ENCODE results near the gene CCDC183.

CCDC183 gene

DNA sequence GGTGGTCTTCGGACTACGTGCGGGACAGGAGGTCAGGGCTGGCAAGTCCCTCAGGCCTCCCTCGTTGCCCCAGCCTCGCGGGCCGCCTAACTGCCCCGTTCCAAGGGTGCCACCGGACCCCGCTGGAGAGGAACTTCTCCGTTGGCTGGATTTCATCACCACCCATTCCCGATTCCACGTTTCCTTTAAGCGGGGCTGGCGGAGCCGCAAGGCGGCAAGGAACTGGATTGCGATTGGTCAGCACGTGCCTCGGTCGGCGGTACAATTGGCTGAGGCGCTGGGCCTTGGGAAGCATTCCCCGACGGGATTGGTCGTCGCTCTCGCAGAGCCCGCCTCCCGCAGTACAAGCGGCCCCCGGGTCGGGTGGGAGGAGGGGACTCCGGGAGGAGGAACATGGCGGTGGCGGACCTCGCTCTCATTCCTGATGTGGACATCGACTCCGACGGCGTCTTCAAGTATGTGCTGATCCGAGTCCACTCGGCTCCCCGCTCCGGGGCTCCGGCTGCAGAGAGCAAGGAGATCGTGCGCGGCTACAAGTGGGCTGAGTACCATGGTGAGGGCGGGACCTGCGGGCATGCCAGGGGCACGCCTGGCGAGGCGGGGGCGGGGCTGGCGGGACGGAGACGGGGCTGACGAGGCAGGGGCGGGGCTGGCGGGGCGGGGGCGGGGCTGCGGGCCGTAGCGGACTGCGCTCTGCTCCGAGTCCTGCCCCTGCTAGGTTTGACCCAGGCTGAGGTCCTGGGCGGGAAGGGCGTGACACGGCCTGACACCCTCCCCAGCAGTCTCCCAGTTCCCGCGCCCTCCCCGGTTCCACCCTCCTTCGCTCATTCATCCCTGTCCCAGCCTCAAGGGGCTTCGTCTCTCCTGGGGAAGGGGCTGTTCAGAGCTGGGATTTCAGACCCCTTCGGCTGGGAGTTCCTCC lies 53.2 kb downstream of the CCDC183 start, which contains the start of gene PHPT1:
Gene PHPT1 (plus strand): TSS at position 372 of the 922 bp plus-strand sequence. CDS start 22 bp downstream, at position 394.
- H3K36me3 ChIP-seq (ENCODE audit: control insufficient read depth in 1 of 2, insufficient read depth in 2 of 2, low read depth in 1 of 2, low read length in 2 of 2): peaks cover 0 to 68% of the 10 kb centered on the region in 2 experiments
- H3K4me1 ChIP-seq (ENCODE audit: control insufficient read depth, insufficient read depth, low read depth, low read length): peaks cover 45% of the 10 kb centered on the region
- peak; percentile 99 for DNase-seq
- peak within 1 kb of the TSS in 1 of 2 experiments; percentile 92 for H2BK12ac ChIP-seq (ENCODE audit: low read length in 2 of 2)
- peaks cover 26% of the 10 kb centered on the region for H3K79me1 ChIP-seq (replicated peaks; ENCODE audit: low read length, poor library complexity, severe bottlenecking)
- peak within 1 kb of the TSS; percentile 97 for H2BK5ac ChIP-seq (ENCODE audit: low read depth, low read length, poor library complexity, severe bottlenecking)
- H3K27me3 ChIP-seq (ENCODE audit: control insufficient read depth in 1 of 2, insufficient read depth in 1 of 2, low read length in 2 of 2): peaks cover 0 to 18% of the 10 kb centered on the region in 2 experiments
- H4K8ac ChIP-seq (ENCODE audit: low read length): peak within 1 kb of the TSS; percentile 99
- no peaks in the 10 kb centered on the region for H3K9me3 ChIP-seq (ENCODE audit: control insufficient read depth, low read length)
- H3K9ac ChIP-seq (ENCODE audit: low read length): peak within 1 kb of the TSS; percentile 91
- H3K4me3 ChIP-seq (ENCODE audit: insufficient read depth in 1 of 2, low read depth in 1 of 2, low read length in 2 of 2): peak within 1 kb of the TSS; percentile 88 to 96
- H2AFZ ChIP-seq (ENCODE audit: low read depth, low read length): peak within 1 kb of the TSS; percentile 62
- H4K91ac ChIP-seq (ENCODE audit: low read length): peak within 1 kb of the TSS; percentile 96
- H3K4ac ChIP-seq (ENCODE audit: low read depth in 1 of 2, low read length in 2 of 2): peak within 1 kb of the TSS; percentile 87 to 91
- H2BK120ac ChIP-seq (ENCODE audit: low read depth, low read length): peak within 1 kb of the TSS; percentile 97
- H3K18ac ChIP-seq (ENCODE audit: low read depth in 1 of 2, low read length in 2 of 2): peak within 1 kb of the TSS; percentile 97 to 98
- peak within 1 kb of the TSS; percentile 6 to 98 for H3K14ac ChIP-seq (ENCODE audit: low read length in 2 of 2)
- H2AK5ac ChIP-seq (ENCODE audit: low read length, severe bottlenecking): peak within 1 kb of the TSS; percentile 29
- peak within 1 kb of the TSS; percentile 94 for H3K4me2 ChIP-seq (ENCODE audit: low read length, poor library complexity, severe bottlenecking)
- peak within 1 kb of the TSS; percentile 90 for H2BK15ac ChIP-seq (ENCODE audit: low read depth, poor library complexity, severe bottlenecking)
- WGBS: under 1% methylated on average over 62 of the region's 77 CpGs
- H3K23ac ChIP-seq (ENCODE audit: low read length in 2 of 2): peak within 1 kb of the TSS; percentile 4 to 92
- peak within 1 kb of the TSS; percentile 100 for H3K27ac ChIP-seq (ENCODE audit: low read length, poor library complexity, severe bottlenecking)

DNA sequence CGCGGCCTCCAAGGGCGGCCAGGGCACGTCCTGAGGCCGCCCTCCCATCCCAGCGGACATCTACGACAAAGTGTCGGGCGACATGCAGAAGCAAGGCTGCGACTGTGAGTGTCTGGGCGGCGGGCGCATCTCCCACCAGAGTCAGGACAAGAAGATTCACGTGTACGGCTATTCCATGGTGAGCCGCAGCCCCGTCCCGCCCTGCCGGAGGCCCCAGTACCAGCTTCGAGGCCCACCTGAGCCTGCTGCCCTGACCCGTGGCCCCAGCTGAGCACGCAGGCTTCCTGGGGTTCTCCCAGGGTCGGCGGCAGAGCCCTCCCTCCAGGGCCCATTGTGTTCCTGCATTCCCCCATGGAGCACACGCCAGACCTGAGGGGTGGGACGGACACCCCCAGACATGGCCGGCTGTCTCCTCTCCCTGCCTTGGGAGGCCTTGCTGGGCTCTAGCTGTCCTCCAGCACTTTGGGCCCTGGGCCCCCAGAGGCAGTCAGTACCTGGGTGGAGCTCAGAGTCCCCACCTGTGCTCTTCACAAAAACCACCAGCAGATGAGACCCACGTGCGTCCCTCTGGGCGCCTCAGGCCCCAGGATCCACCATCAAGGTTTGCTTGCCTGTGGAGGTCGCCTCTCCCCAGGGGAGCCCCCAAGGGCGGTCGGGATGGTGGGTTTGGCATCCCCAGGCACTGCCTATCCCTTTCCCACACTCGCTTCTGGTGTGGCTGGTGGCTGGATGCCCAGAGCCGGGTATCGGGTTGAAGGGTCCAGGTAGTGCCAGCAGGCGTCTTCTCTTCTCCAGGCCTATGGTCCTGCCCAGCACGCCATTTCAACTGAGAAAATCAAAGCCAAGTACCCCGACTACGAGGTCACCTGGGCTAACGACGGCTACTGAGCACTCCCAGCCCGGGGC lies 54.1 kb downstream of the CCDC183 start:
- H4K8ac ChIP-seq (ENCODE audit: low read length): peak overlapping the region; percentile 42
- H2BK12ac ChIP-seq (ENCODE audit: low read length in 2 of 2): peak overlapping the region in 1 of 2 experiments; percentile 55
- peak overlapping the region; percentile 26 for H3K27ac ChIP-seq (ENCODE audit: low read length, poor library complexity, severe bottlenecking)
- H2AK5ac ChIP-seq (ENCODE audit: low read length, severe bottlenecking): peak overlapping the region; percentile 29
- peak overlapping the region; percentile 12 to 86 for H3K4ac ChIP-seq (ENCODE audit: low read depth in 1 of 2, low read length in 2 of 2)
- H3K79me1 ChIP-seq (replicated peaks; ENCODE audit: low read length, poor library complexity, severe bottlenecking): peaks cover 26% of the 10 kb centered on the region
- 69% methylated on average over 43 of the region's 43 CpGs for whole genome bisulfite sequencing
- no peak overlapping the region for H2BK15ac ChIP-seq (ENCODE audit: low read depth, poor library complexity, severe bottlenecking)
- peaks cover 0 to 16% of the 10 kb centered on the region in 2 experiments for H3K27me3 ChIP-seq (ENCODE audit: control insufficient read depth in 1 of 2, insufficient read depth in 1 of 2, low read length in 2 of 2)
- H3K36me3 ChIP-seq (ENCODE audit: control insufficient read depth in 1 of 2, insufficient read depth in 2 of 2, low read depth in 1 of 2, low read length in 2 of 2): peaks cover 0 to 68% of the 10 kb centered on the region in 2 experiments
- peak overlapping the region in 1 of 2 experiments; percentile 30 for H3K14ac ChIP-seq (ENCODE audit: low read length in 2 of 2)
- H2BK120ac ChIP-seq (ENCODE audit: low read depth, low read length): no peak overlapping the region
- H3K4me2 ChIP-seq (ENCODE audit: low read length, poor library complexity, severe bottlenecking): peak overlapping the region; percentile 94
- no peak overlapping the region for H2AFZ ChIP-seq (ENCODE audit: low read depth, low read length)
- H3K23ac ChIP-seq (ENCODE audit: low read length in 2 of 2): no peak overlapping the region
- DNase-seq: no peak
- peak overlapping the region; percentile 87 for H3K9ac ChIP-seq (ENCODE audit: low read length)
- H3K9me3 ChIP-seq (ENCODE audit: control insufficient read depth, low read length): no peaks in the 10 kb centered on the region
- H3K4me1 ChIP-seq (ENCODE audit: control insufficient read depth, insufficient read depth, low read depth, low read length): peaks cover 53% of the 10 kb centered on the region
- H3K4me3 ChIP-seq (ENCODE audit: insufficient read depth in 1 of 2, low read depth in 1 of 2, low read length in 2 of 2): peak overlapping the region; percentile 88 to 96
- peak overlapping the region; percentile 66 for H4K91ac ChIP-seq (ENCODE audit: low read length)
- H3K18ac ChIP-seq (ENCODE audit: low read depth in 1 of 2, low read length in 2 of 2): peak overlapping the region; percentile 90 to 91
- H2BK5ac ChIP-seq (ENCODE audit: low read depth, low read length, poor library complexity, severe bottlenecking): peak overlapping the region; percentile 85

DNA sequence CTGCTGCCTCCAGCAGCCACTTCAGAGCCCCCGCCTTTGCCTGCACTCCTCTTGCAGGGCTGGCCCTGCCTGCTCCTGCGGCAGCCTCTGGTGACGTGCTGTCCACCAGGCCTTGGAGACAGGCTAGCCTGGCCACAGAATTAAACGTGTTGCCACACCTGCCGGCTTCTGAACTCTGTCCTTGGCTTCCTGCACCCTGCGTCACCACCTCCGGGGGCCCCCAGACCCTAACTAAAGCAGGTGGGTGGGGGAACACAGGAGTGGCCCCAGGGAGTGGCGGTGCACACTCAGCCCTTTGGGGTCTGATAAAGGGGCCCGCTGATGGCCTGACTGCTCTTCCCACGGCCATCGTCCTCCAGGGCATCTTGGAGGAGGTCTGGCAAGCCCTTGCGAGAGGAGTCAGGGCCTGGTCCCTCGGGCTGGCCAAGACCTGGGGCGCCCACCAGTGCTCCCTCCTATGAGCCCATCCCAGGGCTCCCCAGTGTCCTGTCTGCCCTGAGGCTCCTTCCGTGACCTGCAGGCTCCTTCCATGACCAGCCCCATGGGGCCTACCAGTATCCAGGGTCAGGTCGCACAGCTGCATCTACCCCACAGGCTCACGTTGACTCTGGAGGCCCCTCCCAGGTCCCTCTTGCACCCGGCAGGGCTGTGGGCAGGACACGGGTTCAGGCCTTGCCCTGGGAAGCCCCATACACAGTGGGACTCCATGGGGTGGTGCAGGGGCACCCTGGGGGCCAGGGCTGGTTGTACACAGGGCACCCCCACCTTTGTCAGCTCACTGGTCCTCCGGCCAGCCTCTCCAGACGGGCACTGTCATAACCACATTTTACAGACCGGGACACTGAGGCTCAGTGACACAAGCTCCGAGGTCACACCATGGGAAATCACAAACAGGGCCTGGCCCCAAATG lies 55.0 kb downstream of the CCDC183 start:
- no peak for DNase-seq
- Histone ChIP-seq H3K14ac (ENCODE audit: low read length in 2 of 2) (no peak overlapping the region), H3K23ac (ENCODE audit: low read length in 2 of 2) (peak overlapping the region in 1 of 2 experiments; percentile 14), H3K79me1 (replicated peaks; ENCODE audit: low read length, poor library complexity, severe bottlenecking) (peaks cover 26% of the 10 kb centered on the region), H2AK5ac (ENCODE audit: low read length, severe bottlenecking) (no peak overlapping the region), H3K9me3 (ENCODE audit: control insufficient read depth, low read length) (no peaks in the 10 kb centered on the region), H4K91ac (ENCODE audit: low read length) (no peak overlapping the region), H2BK5ac (ENCODE audit: low read depth, low read length, poor library complexity, severe bottlenecking) (no peak overlapping the region), H3K4me2 (ENCODE audit: low read length, poor library complexity, severe bottlenecking) (no peak overlapping the region), H2BK12ac (ENCODE audit: low read length in 2 of 2) (peak overlapping the region in 1 of 2 experiments; percentile 15), H3K4me3 (ENCODE audit: insufficient read depth in 1 of 2, low read depth in 1 of 2, low read length in 2 of 2) (peak overlapping the region in 1 of 2 experiments; percentile 96), H2BK15ac (ENCODE audit: low read depth, poor library complexity, severe bottlenecking) (no peak overlapping the region), H3K4ac (ENCODE audit: low read depth in 1 of 2, low read length in 2 of 2) (no peak overlapping the region), H2BK120ac (ENCODE audit: low read depth, low read length) (no peak overlapping the region), H3K27ac (ENCODE audit: low read length, poor library complexity, severe bottlenecking) (no peak overlapping the region), H2AFZ (ENCODE audit: low read depth, low read length) (no peak overlapping the region), H3K18ac (ENCODE audit: low read depth in 1 of 2, low read length in 2 of 2) (no peak overlapping the region), H4K8ac (ENCODE audit: low read length) (peak overlapping the region; percentile 51), H3K27me3 (ENCODE audit: control insufficient read depth in 1 of 2, insufficient read depth in 1 of 2, low read length in 2 of 2) (peaks cover 0 to 9% of the 10 kb centered on the region in 2 experiments), H3K4me1 (ENCODE audit: control insufficient read depth, insufficient read depth, low read depth, low read length) (peaks cover 62% of the 10 kb centered on the region), H3K9ac (ENCODE audit: low read length) (peak overlapping the region; percentile 87), H3K36me3 (ENCODE audit: control insufficient read depth in 1 of 2, insufficient read depth in 2 of 2, low read depth in 1 of 2, low read length in 2 of 2) (peaks cover 0 to 59% of the 10 kb centered on the region in 2 experiments)
- WGBS: 94% methylated on average over 23 of the region's 23 CpGs
